Hepatocyte (in vitro differentiated cells): ENCODE data around the gene TOE1. TPM values are rescaled to one million over a fixed set of nuclear protein-coding genes. Genes with fewer than 3 reads are reported as not detected.
A peak's percentile ranks its signal among the peaks of the same experiment; 100 is the strongest.

Experiments
- DNase-seq: peaks from one replicate; pipeline ENCODE4 v3.0.0-alpha.2; 2016; ENCODE audit warnings: low spot score
- H2AFZ ChIP-seq: fragments of 200-600 bp; sonication (generic); 2 replicates; pipeline ENCODE4 v1.6.0; 2016; ENCODE audit warnings: antibody characterized with exemption, mild to moderate bottlenecking
- H3K27ac ChIP-seq: fragments of 200-600 bp; sonication (generic); 2 replicates; pipeline ENCODE4 v1.5.1; 2016; ENCODE audit warnings: mild to moderate bottlenecking
- H3K27me3 ChIP-seq: fragments of 200-600 bp; sonication (generic); 2 replicates; pipeline ENCODE4 v1.6.1; 2016
- H3K36me3 ChIP-seq: fragments of 200-600 bp; sonication (generic); replicated peaks from 2 replicates; pipeline ENCODE4 v1.5.1; 2016; ENCODE audit warnings: low read depth; ENCODE audit not compliant: insufficient read depth
- H3K4me1 ChIP-seq: fragments of 200-600 bp; sonication (generic); 2 replicates; pipeline ENCODE4 v1.5.1; 2016; ENCODE audit warnings: mild to moderate bottlenecking, moderate library complexity; ENCODE audit not compliant: insufficient read depth
- H3K4me2 ChIP-seq: fragments of 200-600 bp; sonication (generic); 2 replicates; pipeline ENCODE4 v1.6.0; 2016
- H3K4me3 ChIP-seq: fragments of 200-600 bp; sonication (generic); 2 replicates; pipeline ENCODE4 v1.5.1; 2016; ENCODE audit warnings: mild to moderate bottlenecking
- H3K79me2 ChIP-seq: fragments of 200-600 bp; sonication (generic); 2 replicates; pipeline ENCODE4 v1.6.0; 2017; ENCODE audit warnings: mild to moderate bottlenecking
- H3K9me2 ChIP-seq: fragments of 200-600 bp; sonication (generic); replicated peaks from 2 replicates; pipeline ENCODE4 v1.6.0; 2017; ENCODE audit warnings: mild to moderate bottlenecking; ENCODE audit not compliant: insufficient read depth
- H3K9me3 ChIP-seq: fragments of 200-600 bp; sonication (generic); 2 replicates; pipeline ENCODE4 v1.5.1; 2016; ENCODE audit warnings: low read depth, mild to moderate bottlenecking
- H4K20me1 ChIP-seq: fragments of 200-600 bp; sonication (generic); 2 replicates; pipeline ENCODE4 v1.6.0; 2016; ENCODE audit warnings: mild to moderate bottlenecking; ENCODE audit not compliant: insufficient read depth, poor library complexity, severe bottlenecking
- EZH2 ChIP-seq: fragments of 200-600 bp; sonication (generic); IDR thresholded peaks from 2 replicates; pipeline ENCODE4 v1.6.1; 2016; ENCODE audit warnings: antibody characterized with exemption, mild to moderate bottlenecking, borderline replicate concordance
- EZH2phosphoT487 ChIP-seq: fragments of 200-600 bp; sonication (generic); IDR thresholded peaks from one replicate; pipeline ENCODE4 v1.6.1; 2018; ENCODE audit warnings: antibody characterized with exemption, mild to moderate bottlenecking, low read depth, moderate library complexity; ENCODE audit not compliant: unreplicated experiment, severe bottlenecking
- WGBS: methylation state at CpG from one replicate; pipeline ENCODE4 v1.1.6; 2016; ENCODE audit warnings: low lambda C conversion rate; ENCODE audit errors: missing lambda C conversion rate; 5-methylcytosine and 5-hydroxymethylcytosine counted together
- polyA plus RNA-seq: library from polyadenylated mRNA; unstranded; fragments of >200 nt; fragmentation: Nextera tagmentation; extraction: Ambion mirVana; gene quantifications from 2 replicates; pipeline ENCODE4 v1.2.1, GENCODE V29; 2016
- total RNA-seq: library from RNA; depleted of rRNA; stranded (reverse); fragments of >200 nt; gene quantifications from 2 replicates; pipeline ENCODE4 v1.2.3, GENCODE V29; 2014
- TF ChIP-seq, protein P1 (sequence below): fragments of 200-600 bp; sonication (generic); IDR thresholded peaks from 2 replicates; pipeline ENCODE4 v1.5.1; 2016; ENCODE audit warnings: antibody characterized with exemption, mild to moderate bottlenecking; ENCODE audit not compliant: poor library complexity

The TOE1 gene
- total and polyA plus RNA-seq, 2 experiments from 2014 or later, result 10.6 to 12.2 TPM

DNA sequence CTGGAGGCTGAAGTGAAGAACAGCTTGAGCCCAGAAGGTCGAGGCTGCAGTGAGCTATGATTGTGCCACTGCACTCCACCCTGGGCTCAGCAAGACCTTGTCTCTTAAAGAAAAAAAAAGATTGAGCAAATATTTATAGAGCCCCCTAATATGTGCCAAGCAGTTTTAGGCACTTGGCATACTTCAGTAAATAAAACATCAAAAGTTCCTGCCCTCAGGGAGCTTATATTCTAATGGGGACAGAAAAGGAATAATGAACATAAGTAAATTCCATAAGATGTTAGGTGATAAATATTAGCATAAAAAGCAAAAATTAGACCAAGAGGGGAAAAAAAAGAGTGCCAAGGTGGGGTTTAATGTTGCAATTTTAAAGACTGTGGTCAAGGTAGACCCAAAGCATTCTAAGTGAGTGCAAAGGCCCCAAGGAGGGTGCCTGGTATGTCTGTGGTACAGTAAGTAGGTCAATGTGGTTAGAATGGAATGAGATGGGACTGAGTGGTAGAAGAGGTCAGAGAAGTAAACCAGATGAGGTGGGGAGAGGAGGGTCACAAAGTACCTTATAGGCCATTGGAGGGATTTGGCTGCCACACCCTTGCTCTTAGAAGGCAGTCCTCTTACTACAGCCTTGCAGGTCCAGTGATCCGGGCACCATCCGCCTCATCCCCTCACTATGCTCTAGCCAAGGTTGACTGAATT lies 2.2 kb upstream of the TOE1 start:
- no peak overlapping the region for H2AFZ ChIP-seq
- H3K9me2 ChIP-seq, result no peaks in the 10 kb centered on the region
- WGBS, result 95% methylated on average over 3 of the region's 3 CpGs
- peaks cover 39% of the 10 kb centered on the region for H3K79me2 ChIP-seq
- H3K4me1 ChIP-seq, result peaks cover 41% of the 10 kb centered on the region
- no peaks in the 10 kb centered on the region for H4K20me1 ChIP-seq
- no peak for TF ChIP-seq EZH2
- TF ChIP-seq EZH2phosphoT487, result no peak
- TF ChIP-seq, protein P1, sequence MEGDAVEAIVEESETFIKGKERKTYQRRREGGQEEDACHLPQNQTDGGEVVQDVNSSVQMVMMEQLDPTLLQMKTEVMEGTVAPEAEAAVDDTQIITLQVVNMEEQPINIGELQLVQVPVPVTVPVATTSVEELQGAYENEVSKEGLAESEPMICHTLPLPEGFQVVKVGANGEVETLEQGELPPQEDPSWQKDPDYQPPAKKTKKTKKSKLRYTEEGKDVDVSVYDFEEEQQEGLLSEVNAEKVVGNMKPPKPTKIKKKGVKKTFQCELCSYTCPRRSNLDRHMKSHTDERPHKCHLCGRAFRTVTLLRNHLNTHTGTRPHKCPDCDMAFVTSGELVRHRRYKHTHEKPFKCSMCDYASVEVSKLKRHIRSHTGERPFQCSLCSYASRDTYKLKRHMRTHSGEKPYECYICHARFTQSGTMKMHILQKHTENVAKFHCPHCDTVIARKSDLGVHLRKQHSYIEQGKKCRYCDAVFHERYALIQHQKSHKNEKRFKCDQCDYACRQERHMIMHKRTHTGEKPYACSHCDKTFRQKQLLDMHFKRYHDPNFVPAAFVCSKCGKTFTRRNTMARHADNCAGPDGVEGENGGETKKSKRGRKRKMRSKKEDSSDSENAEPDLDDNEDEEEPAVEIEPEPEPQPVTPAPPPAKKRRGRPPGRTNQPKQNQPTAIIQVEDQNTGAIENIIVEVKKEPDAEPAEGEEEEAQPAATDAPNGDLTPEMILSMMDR, result no peak
- no peak for DNase-seq
- no peak overlapping the region for H3K4me2 ChIP-seq
- no peaks in the 10 kb centered on the region for H3K27me3 ChIP-seq
- no peak overlapping the region for H3K4me3 ChIP-seq
- H3K9me3 ChIP-seq, result no peaks in the 10 kb centered on the region
- H3K27ac ChIP-seq, result peak overlapping the region; percentile 97
- no peaks in the 10 kb centered on the region for H3K36me3 ChIP-seq

DNA sequence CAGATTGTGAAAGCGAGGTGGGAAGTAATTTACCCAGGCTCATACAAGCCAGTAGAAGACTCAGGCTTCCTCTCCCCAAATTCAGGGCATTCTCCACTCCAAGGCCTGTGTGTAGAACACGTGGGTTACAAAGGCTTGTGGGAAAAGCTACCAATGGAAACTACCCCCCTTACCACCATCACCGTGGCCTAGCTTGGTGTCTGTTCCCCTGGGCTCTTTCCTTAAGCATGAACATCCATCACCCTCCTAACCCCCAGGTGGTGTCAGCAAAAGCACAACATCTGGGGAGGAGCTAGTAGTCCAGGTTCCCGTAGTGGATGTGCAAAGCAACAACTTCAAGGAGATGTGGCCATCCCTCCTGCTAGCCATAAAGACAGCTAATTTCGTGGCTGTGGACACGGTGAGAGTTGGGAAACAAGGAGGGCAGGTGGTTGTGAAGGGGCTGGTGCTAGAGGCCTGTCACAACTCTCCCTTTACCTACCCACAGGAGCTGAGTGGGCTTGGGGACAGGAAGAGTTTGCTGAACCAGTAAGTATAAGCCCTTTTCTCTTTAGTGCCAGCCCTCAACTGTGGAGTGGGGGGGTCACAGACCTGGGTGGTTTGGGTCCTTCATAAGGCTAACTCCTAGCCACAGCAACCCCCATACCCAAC lies 971 bp downstream of the TOE1 start:
- no peaks in the 10 kb centered on the region for H4K20me1 ChIP-seq
- H3K4me1 ChIP-seq, result peaks cover 25% of the 10 kb centered on the region
- peaks cover 40% of the 10 kb centered on the region for H3K79me2 ChIP-seq
- no peaks in the 10 kb centered on the region for H3K9me3 ChIP-seq
- H2AFZ ChIP-seq, result no peak overlapping the region
- 43% methylated on average over 6 of the region's 6 CpGs for WGBS
- TF ChIP-seq, protein P1, result no peak
- TF ChIP-seq EZH2 (no peak), EZH2phosphoT487 (no peak)
- peak overlapping the region; percentile 97 for H3K27ac ChIP-seq
- H3K4me2 ChIP-seq, result peak overlapping the region; percentile 89
- no peaks in the 10 kb centered on the region for H3K27me3 ChIP-seq
- no peaks in the 10 kb centered on the region for H3K9me2 ChIP-seq
- peak; percentile 25 for DNase-seq
- peak overlapping the region; percentile 63 for H3K4me3 ChIP-seq
- H3K36me3 ChIP-seq, result no peaks in the 10 kb centered on the region

DNA sequence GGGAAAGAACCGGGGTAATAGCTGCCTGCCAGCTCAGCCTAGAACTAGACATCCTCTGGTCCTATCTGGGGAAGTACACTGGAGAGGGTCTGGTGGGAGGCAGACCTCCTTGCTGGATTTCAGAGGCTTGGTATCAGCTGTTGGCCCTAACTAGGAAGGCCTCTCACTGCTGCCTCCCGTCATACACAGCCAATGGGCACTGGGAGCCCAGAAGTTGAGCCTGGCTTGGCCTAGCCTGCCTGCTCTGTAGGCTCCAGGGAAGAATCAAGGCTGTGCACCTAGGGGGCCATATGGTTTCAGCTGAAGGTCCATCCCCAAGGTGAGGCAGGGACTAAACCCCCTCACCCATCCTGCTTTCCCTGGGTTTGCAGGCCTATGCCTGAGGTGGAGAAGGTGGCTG lies 4.5 kb downstream of the TOE1 start:
- no peaks in the 10 kb centered on the region for H3K9me2 ChIP-seq
- no peak overlapping the region for H3K4me2 ChIP-seq
- H3K27me3 ChIP-seq, result no peaks in the 10 kb centered on the region
- no peaks in the 10 kb centered on the region for H3K9me3 ChIP-seq
- H3K4me3 ChIP-seq, result no peak overlapping the region
- 100% methylated on average over 2 of the region's 2 CpGs for WGBS
- no peak overlapping the region for H2AFZ ChIP-seq
- no peak for DNase-seq
- H3K4me1 ChIP-seq, result peaks cover 20% of the 10 kb centered on the region
- peaks cover 27% of the 10 kb centered on the region for H3K79me2 ChIP-seq
- no peaks in the 10 kb centered on the region for H3K36me3 ChIP-seq
- no peaks in the 10 kb centered on the region for H4K20me1 ChIP-seq
- H3K27ac ChIP-seq, result no peak overlapping the region
- no peak for TF ChIP-seq EZH2
- TF ChIP-seq, protein P1, result no peak
- TF ChIP-seq EZH2phosphoT487, result no peak
